ENCODE results near the gene MRPL36.

- TF ChIP-seq POLR2A (IDR thresholded peaks at IDR 0.05) (no peak), POLR2AphosphoS5 (IDR thresholded peaks at IDR 0.05) (no peak), CTCF (IDR thresholded peaks at IDR 0.05) (no peak), EP300 (IDR thresholded peaks at IDR 0.05) (no peak)
Observed at GRCh38 chr5:1824903-1825841, 25.5 kb upstream of the MRPL36 start.

All from gastroesophageal sphincter (tissue), 3 donors.